Choroid plexus epithelial cell (primary cell): ENCODE results near the gene SLC16A1.

Experiments
- DNase-seq: peaks from one replicate; pipeline ENCODE4 v3.0.0-alpha.2; 2010; ENCODE audit warnings: low read depth
- H3K4me3 ChIP-seq: 2 replicates; pipeline ENCODE4 v1.5.1; 2011; ENCODE audit warnings: low read depth, mild to moderate bottlenecking, control low read depth, low read length, moderate library complexity
- CTCF ChIP-seq: conservative IDR thresholded peaks from 2 replicates; pipeline ENCODE4 v1.5.1; 2011; ENCODE audit warnings: low read depth, mild to moderate bottlenecking, control low read depth, inconsistent platforms, low read length, moderate library complexity

Gene SLC16A1

GRCh38 chr1:112904071-112904830, 51.7 kb downstream of the SLC16A1 start:
- H3K4me3 ChIP-seq = no peak overlapping the region
- peak; percentile 81 for DNase-seq
- TF ChIP-seq CTCF = no peak

- DNase-seq = no peak
Measured at GRCh38 chr1:112902221-112902620, 53.8 kb downstream of the SLC16A1 start.

GRCh38 chr1:112901387-112901786, 54.6 kb downstream of the SLC16A1 start:
- no peak overlapping the region for H3K4me3 ChIP-seq
- no peak for TF ChIP-seq CTCF
- no peak for DNase-seq

More at GRCh38 chr1:112902221-112902620, 53.8 kb downstream of the SLC16A1 start:
- TF ChIP-seq CTCF = no peak
- no peak overlapping the region for H3K4me3 ChIP-seq

GRCh38 chr1:112896783-112897182, 59.2 kb downstream of the SLC16A1 start:
- TF ChIP-seq CTCF = no peak
- no peak for DNase-seq

GRCh38 chr1:112894561-112895011, 61.4 kb downstream of the SLC16A1 start:
- TF ChIP-seq CTCF = no peak
- no peak overlapping the region for H3K4me3 ChIP-seq
- no peak for DNase-seq

More at GRCh38 chr1:112896783-112897182, 59.2 kb downstream of the SLC16A1 start:
- no peak overlapping the region for H3K4me3 ChIP-seq

GRCh38 chr1:112894010-112894292, 62.0 kb downstream of the SLC16A1 start:
- no peak for TF ChIP-seq CTCF
- H3K4me3 ChIP-seq = no peak overlapping the region
- no peak for DNase-seq
